ENCODE data around the gene ZSWIM9. TPM values are rescaled to one million over a fixed set of nuclear protein-coding genes. Genes with fewer than 3 reads are reported as not detected.

Gene ZSWIM9
- total and polyA plus RNA-seq, 2 experiments from 2014 or later = 1.5 to 7.0 TPM

DNA sequence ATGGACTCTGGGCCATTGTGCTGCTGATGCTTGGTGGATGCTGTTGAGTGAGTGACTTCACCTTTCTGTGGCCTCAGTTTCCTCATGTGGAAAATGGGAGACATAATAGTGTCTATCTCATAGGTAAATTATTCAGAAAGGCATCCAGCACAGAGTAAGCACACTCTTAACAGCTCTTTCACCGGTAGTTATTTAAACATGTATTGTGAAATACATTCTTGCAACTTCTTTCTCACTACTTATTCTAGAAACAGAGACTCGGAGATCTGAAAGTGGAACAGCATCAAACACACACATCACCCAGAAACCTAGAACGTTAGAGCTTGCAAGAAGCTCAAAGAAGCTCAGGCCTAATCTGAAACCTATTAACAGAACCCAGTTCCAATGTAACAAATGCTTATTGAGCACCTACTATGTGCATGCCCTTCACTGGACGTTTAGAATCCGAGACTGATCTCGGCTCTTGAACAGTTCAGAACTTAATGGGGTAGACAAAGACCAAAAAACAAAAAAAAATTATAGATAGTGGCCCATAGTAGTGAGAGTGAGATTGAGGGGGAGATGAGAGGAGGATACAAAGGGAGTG is 4.1 kb downstream of the ZSWIM9 start:
- no peak overlapping the region for H3K27ac ChIP-seq
- no peaks in the 10 kb centered on the region for H3K27me3 ChIP-seq
- no peaks in the 10 kb centered on the region for H3K4me1 ChIP-seq (ENCODE audit: low read depth)
- DNase-seq (ENCODE audit: low read depth in 1 of 2, low spot score in 1 of 2) = no peak
- peaks cover 11% of the 10 kb centered on the region for H3K36me3 ChIP-seq
- no peak for TF ChIP-seq CTCF (IDR thresholded peaks at IDR 0.05; ENCODE audit: low read depth, low read length)
- H3K9me3 ChIP-seq (ENCODE audit: low read depth) = no peaks in the 10 kb centered on the region
- no peak overlapping the region for H3K4me3 ChIP-seq

- Histone ChIP-seq H3K9me3 (ENCODE audit: low read depth) (no peaks in the 10 kb centered on the region), H3K4me3 (no peak overlapping the region), H3K27me3 (no peaks in the 10 kb centered on the region), H3K4me1 (ENCODE audit: low read depth) (no peaks in the 10 kb centered on the region), H3K36me3 (peaks cover 11% of the 10 kb centered on the region), H3K27ac (peak overlapping the region; percentile 23)
- DNase-seq (ENCODE audit: low read depth in 1 of 2, low spot score in 1 of 2) = no peak
- no peak for TF ChIP-seq CTCF (IDR thresholded peaks at IDR 0.05; ENCODE audit: low read depth, low read length)
Measured at GRCh38 chr19:48175578-48175977, 5.1 kb downstream of the ZSWIM9 start.

- Histone ChIP-seq H3K36me3 (peaks cover 11% of the 10 kb centered on the region), H3K4me3 (no peak overlapping the region), H3K9me3 (ENCODE audit: low read depth) (no peaks in the 10 kb centered on the region), H3K27me3 (no peaks in the 10 kb centered on the region), H3K27ac (no peak overlapping the region), H3K4me1 (ENCODE audit: low read depth) (no peaks in the 10 kb centered on the region)
- TF ChIP-seq CTCF (IDR thresholded peaks at IDR 0.05; ENCODE audit: low read depth, low read length) = no peak
- DNase-seq (ENCODE audit: low read depth in 1 of 2, low spot score in 1 of 2) = no peak
Measured at GRCh38 chr19:48176226-48176625, 5.7 kb downstream of the ZSWIM9 start.

- no peak for TF ChIP-seq CTCF (IDR thresholded peaks at IDR 0.05; ENCODE audit: low read depth, low read length)
- Histone ChIP-seq H3K9me3 (ENCODE audit: low read depth) (no peaks in the 10 kb centered on the region), H3K36me3 (no peaks in the 10 kb centered on the region), H3K27me3 (no peaks in the 10 kb centered on the region), H3K27ac (no peak overlapping the region), H3K4me3 (no peak overlapping the region), H3K4me1 (ENCODE audit: low read depth) (no peaks in the 10 kb centered on the region)
- DNase-seq (ENCODE audit: low read depth in 1 of 2, low spot score in 1 of 2) = no peak
Measured at GRCh38 chr19:48181505-48181904, 11.0 kb downstream of the ZSWIM9 start.

- no peak for DNase-seq (ENCODE audit: low read depth in 1 of 2, low spot score in 1 of 2)
- H3K4me1 ChIP-seq (ENCODE audit: low read depth) = no peaks in the 10 kb centered on the region
- no peak overlapping the region for H3K4me3 ChIP-seq
- H3K27me3 ChIP-seq = no peaks in the 10 kb centered on the region
- H3K36me3 ChIP-seq = no peaks in the 10 kb centered on the region
- H3K27ac ChIP-seq = no peak overlapping the region
- TF ChIP-seq CTCF (IDR thresholded peaks at IDR 0.05; ENCODE audit: low read depth, low read length) = no peak
- H3K9me3 ChIP-seq (ENCODE audit: low read depth) = no peaks in the 10 kb centered on the region
Measured at GRCh38 chr19:48182434-48182833, 12.0 kb downstream of the ZSWIM9 start.

Measured in cardiac muscle cell (in vitro differentiated cells and primary cell).